HUES48 (cell line): ENCODE results near the gene CTNNA3.
"Not testable (repeated sequence)": the region's sequence is repeated elsewhere in the genome, so short reads cannot be mapped to it uniquely, and the experiment has no call there.

ENCODE experiments used
- H3K27ac ChIP-seq: one replicate; pipeline ENCODE4 v1.7.0; 2013; ENCODE audit warnings: low read depth, low read length, inconsistent platforms
- H3K27me3 ChIP-seq: 2 replicates; pipeline ENCODE4 v1.6.1; 2013; ENCODE audit warnings: mild to moderate bottlenecking, low read length; ENCODE audit not compliant: control insufficient read depth, insufficient read depth
- H3K36me3 ChIP-seq: 2 replicates; pipeline ENCODE4 v1.6.1; 2013; ENCODE audit warnings: low read length; ENCODE audit not compliant: control insufficient read depth, insufficient read depth
- H3K4me1 ChIP-seq: 2 replicates; pipeline ENCODE4 v1.6.1; 2013; ENCODE audit warnings: mild to moderate bottlenecking, low read length; ENCODE audit not compliant: control insufficient read depth, insufficient read depth
- H3K4me3 ChIP-seq: 2 replicates; pipeline ENCODE4 v1.5.1; 2013; ENCODE audit warnings: mild to moderate bottlenecking, low read depth, low read length
- H3K9ac ChIP-seq: 2 replicates; pipeline ENCODE4 v1.6.1; 2013; ENCODE audit warnings: mild to moderate bottlenecking, low read depth, low read length, moderate library complexity
- H3K9me3 ChIP-seq: 2 replicates; pipeline ENCODE4 v1.6.1; 2013; ENCODE audit warnings: low read length; ENCODE audit not compliant: control insufficient read depth, insufficient read depth

Gene CTNNA3

DNA sequence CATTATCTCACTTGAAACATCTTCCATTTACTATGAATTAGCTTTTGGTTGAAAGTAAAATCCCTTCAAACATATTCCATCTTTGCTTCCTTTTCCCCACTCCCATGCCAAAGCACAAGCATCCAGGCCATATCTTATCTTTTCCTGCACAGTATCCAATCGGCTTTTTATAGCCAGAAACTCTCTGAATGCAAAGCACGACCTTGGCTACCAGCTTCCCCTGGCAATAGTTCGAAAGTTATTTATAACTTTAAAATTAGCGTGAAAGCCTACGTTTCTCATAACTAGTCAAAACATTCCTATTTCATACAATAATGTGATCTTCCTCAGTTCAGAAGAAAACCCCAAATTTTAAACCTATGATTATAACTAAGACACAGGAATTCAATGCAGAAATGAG lies 440 bp downstream of the CTNNA3 start:
- Histone ChIP-seq H3K36me3 (no peaks in the 10 kb centered on the region), H3K9ac (no peak overlapping the region), H3K4me1 (no peaks in the 10 kb centered on the region), H3K4me3 (no peak overlapping the region), H3K27ac (no peak overlapping the region), H3K27me3 (no peaks in the 10 kb centered on the region), H3K9me3 (peaks cover 11% of the 10 kb centered on the region)

GRCh38 chr10:67691861-67692260 lies 4.1 kb downstream of the CTNNA3 start:
- not testable (repeated sequence) for H3K36me3 ChIP-seq, H3K9me3 ChIP-seq

GRCh38 chr10:67690540-67690939 lies 5.5 kb downstream of the CTNNA3 start:
- not testable (repeated sequence) for H3K27me3 ChIP-seq, H3K4me3 ChIP-seq, H3K36me3 ChIP-seq, H3K9ac ChIP-seq, H3K27ac ChIP-seq, H3K9me3 ChIP-seq, H3K4me1 ChIP-seq

More at GRCh38 chr10:67691861-67692260, 4.1 kb downstream of the CTNNA3 start:
- H3K4me1 ChIP-seq, H3K27ac ChIP-seq, H3K4me3 ChIP-seq, H3K27me3 ChIP-seq, H3K9ac ChIP-seq: not testable (repeated sequence)

GRCh38 chr10:67684140-67684539 lies 11.9 kb downstream of the CTNNA3 start:
- H3K4me1 ChIP-seq, H3K4me3 ChIP-seq, H3K27ac ChIP-seq, H3K36me3 ChIP-seq, H3K9ac ChIP-seq, H3K27me3 ChIP-seq: not testable (repeated sequence)
- H3K9me3 ChIP-seq: peaks cover 22% of the 10 kb centered on the region

DNA sequence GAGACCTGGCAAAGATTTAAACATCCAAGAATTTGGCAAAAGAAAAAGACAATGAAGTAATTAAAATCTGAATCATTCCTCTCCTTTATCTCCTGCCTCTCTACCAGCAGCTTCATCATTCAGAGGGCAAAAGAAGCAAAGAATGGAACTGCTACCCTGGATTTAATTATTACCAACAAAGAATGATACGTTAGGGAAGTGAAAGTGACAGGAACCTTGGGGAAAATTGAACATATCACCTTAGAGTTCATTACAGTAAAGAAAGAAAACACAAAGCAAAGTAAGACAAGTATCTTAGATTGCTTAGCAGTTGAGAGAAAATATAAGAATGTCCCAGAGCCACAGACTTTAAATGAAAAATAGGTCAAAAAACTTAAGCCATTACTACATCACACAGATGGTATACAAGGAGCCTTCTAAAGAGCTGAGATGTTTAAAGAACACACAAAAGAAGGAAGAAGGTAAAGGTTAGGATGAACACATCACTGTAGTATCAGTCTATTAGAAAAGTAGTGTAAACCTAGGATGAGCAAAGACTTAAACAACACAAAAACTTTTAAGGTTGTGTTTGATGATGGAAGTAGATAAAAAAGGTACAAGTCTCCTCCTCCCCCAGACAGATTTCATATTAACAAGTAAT lies 17.5 kb downstream of the CTNNA3 start:
- Histone ChIP-seq H3K36me3 (no peaks in the 10 kb centered on the region), H3K9ac (no peak overlapping the region), H3K4me1 (peaks cover 7% of the 10 kb centered on the region; the same call in 1 of the 2 replicates), H3K27ac (no peak overlapping the region), H3K4me3 (no peak overlapping the region), H3K9me3 (peaks cover 8% of the 10 kb centered on the region), H3K27me3 (no peaks in the 10 kb centered on the region)

- H3K4me3 ChIP-seq: no peak overlapping the region
- no peaks in the 10 kb centered on the region for H3K36me3 ChIP-seq
- H3K27ac ChIP-seq: no peak overlapping the region
- peaks cover 7% of the 10 kb centered on the region; the same call in 1 of the 2 replicates for H3K4me1 ChIP-seq
- H3K27me3 ChIP-seq: no peaks in the 10 kb centered on the region
- H3K9ac ChIP-seq: no peak overlapping the region
- no peaks in the 10 kb centered on the region for H3K9me3 ChIP-seq
These were observed 19.7 kb downstream of the CTNNA3 start for GRCh38 chr10:67676208-67676825.

GRCh38 chr10:67670401-67670800 lies 25.6 kb downstream of the CTNNA3 start:
- H3K9me3 ChIP-seq: no peaks in the 10 kb centered on the region
- H3K27me3 ChIP-seq: no peaks in the 10 kb centered on the region
- no peak overlapping the region for H3K4me3 ChIP-seq
- H3K36me3 ChIP-seq: no peaks in the 10 kb centered on the region
- H3K27ac ChIP-seq: no peak overlapping the region
- H3K4me1 ChIP-seq: peaks cover 9% of the 10 kb centered on the region; the same call in 1 of the 2 replicates
- no peak overlapping the region for H3K9ac ChIP-seq

DNA sequence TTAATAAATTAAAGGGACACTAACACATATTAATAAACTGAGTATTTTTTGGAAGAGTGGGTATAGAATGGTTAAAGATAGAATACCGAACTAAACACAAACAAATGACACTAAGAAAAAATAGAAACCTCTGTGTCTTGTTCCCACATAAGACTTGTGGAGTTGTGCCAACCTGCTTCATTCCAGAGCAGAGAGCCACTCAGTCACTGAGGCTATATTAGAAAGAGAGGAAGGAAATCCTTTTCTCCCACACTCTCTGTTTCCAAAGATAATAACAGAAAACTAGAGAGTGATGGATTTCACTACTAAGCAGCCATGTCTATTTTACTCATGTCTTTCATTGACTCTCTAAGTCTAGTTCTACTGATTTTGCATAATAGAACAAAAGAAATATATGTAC lies 26.0 kb downstream of the CTNNA3 start:
- H3K27ac ChIP-seq: no peak overlapping the region
- no peak overlapping the region for H3K4me3 ChIP-seq
- H3K9me3 ChIP-seq: no peaks in the 10 kb centered on the region
- H3K27me3 ChIP-seq: no peaks in the 10 kb centered on the region
- H3K36me3 ChIP-seq: no peaks in the 10 kb centered on the region
- H3K4me1 ChIP-seq: peaks cover 9% of the 10 kb centered on the region; the same call in 1 of the 2 replicates
- no peak overlapping the region for H3K9ac ChIP-seq

GRCh38 chr10:67668448-67668847 lies 27.5 kb downstream of the CTNNA3 start:
- Histone ChIP-seq H3K27me3 (no peaks in the 10 kb centered on the region), H3K9me3 (no peaks in the 10 kb centered on the region), H3K27ac (no peak overlapping the region), H3K9ac (no peak overlapping the region), H3K4me3 (no peak overlapping the region), H3K36me3 (no peaks in the 10 kb centered on the region), H3K4me1 (peaks cover 9% of the 10 kb centered on the region; the same call in 1 of the 2 replicates)

DNA sequence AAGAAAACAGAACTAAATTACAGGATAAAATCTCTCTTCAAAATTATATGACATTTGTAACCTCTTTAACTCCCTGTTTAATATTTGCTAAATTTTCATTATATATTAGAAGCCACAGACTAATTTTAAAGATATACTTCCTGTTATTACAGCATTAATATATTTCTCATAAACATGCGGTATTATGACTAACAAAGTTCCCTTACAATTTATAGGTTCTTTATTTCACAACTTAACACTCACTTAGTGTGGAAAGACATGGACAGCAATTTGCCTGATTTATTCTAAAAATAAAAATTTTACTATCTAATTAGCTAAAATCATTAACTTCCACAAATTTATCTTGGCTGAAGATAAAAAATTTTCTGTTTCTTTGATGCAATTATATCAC lies 29.0 kb downstream of the CTNNA3 start:
- no peak overlapping the region for H3K4me3 ChIP-seq
- H3K9ac ChIP-seq: no peak overlapping the region
- no peaks in the 10 kb centered on the region for H3K9me3 ChIP-seq
- H3K27ac ChIP-seq: no peak overlapping the region
- H3K36me3 ChIP-seq: no peaks in the 10 kb centered on the region
- H3K27me3 ChIP-seq: no peaks in the 10 kb centered on the region
- peaks cover 9% of the 10 kb centered on the region; the same call in 1 of the 2 replicates for H3K4me1 ChIP-seq

DNA sequence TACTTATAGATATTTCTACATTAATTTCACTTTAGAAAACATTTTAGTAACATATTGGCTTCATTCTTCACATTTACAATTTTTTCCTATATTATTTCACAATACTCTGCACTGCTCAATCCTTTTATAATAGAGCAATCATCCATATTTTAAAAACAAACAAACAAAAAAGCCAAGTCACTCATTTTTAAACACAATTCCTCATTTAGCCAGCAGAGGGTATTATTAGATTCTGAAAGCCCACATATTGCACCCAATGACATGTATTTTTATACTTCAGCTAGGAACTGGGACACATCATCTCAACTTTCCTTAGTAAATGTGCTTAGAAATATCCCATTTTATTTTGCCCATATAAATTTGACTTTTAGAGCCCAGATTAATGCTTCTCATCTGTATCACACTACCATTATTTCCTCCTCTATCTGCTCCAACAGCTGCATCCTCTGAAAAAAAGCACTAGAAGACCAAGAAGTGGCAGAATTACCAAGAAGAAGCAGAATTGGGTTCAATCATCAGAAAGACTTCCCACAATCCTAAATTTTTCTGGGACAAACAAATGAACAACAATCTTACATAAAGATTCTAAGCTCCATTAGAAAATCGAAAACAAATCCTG lies 29.5 kb downstream of the CTNNA3 start:
- Histone ChIP-seq H3K4me1 (peaks cover 9% of the 10 kb centered on the region; the same call in 1 of the 2 replicates), H3K27me3 (no peaks in the 10 kb centered on the region), H3K27ac (no peak overlapping the region), H3K9me3 (no peaks in the 10 kb centered on the region), H3K36me3 (no peaks in the 10 kb centered on the region), H3K9ac (no peak overlapping the region), H3K4me3 (no peak overlapping the region)
